Measurements from ENCODE around the gene ENG. TPM values are rescaled to one million over a fixed set of nuclear protein-coding genes. Genes with fewer than 3 reads are reported as not detected.

ENG gene
- total and polyA plus RNA-seq, 2 of the 8 experiments (the other 6 are each of a cell fraction or from before 2014, with no cell fraction given) = 1.8 to 4.4 TPM

GRCh38 chr9:127813686-127814226, 40.7 kb downstream of the ENG start:
- Histone ChIP-seq H3K23ac (ENCODE audit: insufficient read length) (no peak overlapping the region), H3K4ac (replicated peaks; ENCODE audit: insufficient read length, low read depth, low read length) (no peak overlapping the region), H3K79me2 (ENCODE audit: control insufficient read depth in 1 of 2, insufficient read depth in 2 of 2, low read length in 2 of 2) (no peaks in the 10 kb centered on the region), H3K27ac (ENCODE audit: low read depth, low read length) (no peak overlapping the region), H4K5ac (ENCODE audit: insufficient read length, low read depth, low read length) (no peak overlapping the region), H2AFZ (ENCODE audit: low read length) (no peak overlapping the region), H2AK5ac (ENCODE audit: low read depth, low read length) (no peak overlapping the region), H3K4me3 (ENCODE audit: extremely low read depth in 1 of 4, insufficient read depth in 2 of 4, low read depth in 3 of 4, low read length in 4 of 4) (no peak overlapping the region), H3K23me2 (ENCODE audit: low read depth, low read length) (peaks cover 2% of the 10 kb centered on the region; the same call in 1 of the 2 replicates), H3K56ac (replicated peaks; ENCODE audit: insufficient read length, low read depth, low read length) (no peak overlapping the region), H2BK12ac (ENCODE audit: low read depth, low read length) (no peak overlapping the region), H3K27me3 (replicated peaks in 1 of 4; ENCODE audit: control insufficient read depth in 3 of 4, extremely low read depth in 1 of 4, insufficient read depth in 3 of 4, low read length in 3 of 4) (no peaks in the 10 kb centered on the region), H4K8ac (ENCODE audit: extremely low read depth, insufficient read depth, low read length) (no peak overlapping the region), H4K91ac (replicated peaks; ENCODE audit: insufficient read length, low read length) (no peak overlapping the region), H4K20me1 (replicated peaks in 1 of 2; ENCODE audit: control insufficient read depth in 1 of 2, insufficient read depth in 2 of 2, low read length in 2 of 2) (peaks cover 0 to 19% of the 10 kb centered on the region in 2 experiments), H3K9me3 (ENCODE audit: insufficient read depth in 2 of 2, low read depth in 1 of 2, low read length in 1 of 2) (no peaks in the 10 kb centered on the region), H3K14ac (ENCODE audit: insufficient read length) (no peak overlapping the region), H3K36me3 (ENCODE audit: control insufficient read depth in 2 of 4, insufficient read depth in 4 of 4, low read length in 3 of 4) (peaks cover 10 to 23% (median 17%) of the 10 kb centered on the region in 4 experiments; a peak in 7 of 8 replicates), H2BK20ac (ENCODE audit: low read length) (no peak overlapping the region), H2BK120ac (replicated peaks; ENCODE audit: low read depth, low read length) (no peak overlapping the region), H3K18ac (ENCODE audit: extremely low read depth, low read length) (no peak overlapping the region), H3K4me1 (replicated peaks in 1 of 4; ENCODE audit: control insufficient read depth in 3 of 4, insufficient read depth in 4 of 4, low read length in 3 of 4) (peaks cover 0 to 8% (median 6%) of the 10 kb centered on the region in 4 experiments; a peak in 5 of 7 replicates), H3K4me2 (ENCODE audit: insufficient read depth in 1 of 2, low read depth in 2 of 2, low read length in 2 of 2) (no peak overlapping the region), H3K9ac (replicated peaks in 1 of 4; ENCODE audit: extremely low read depth in 1 of 4, low read depth in 3 of 4, low read length in 3 of 4) (no peak overlapping the region), H2BK5ac (ENCODE audit: low read depth, low read length) (no peak overlapping the region), H3K79me1 (ENCODE audit: low read depth, low read length) (0 out of 2 replicates have a peak, but pooled peaks cover 2% of the 10 kb centered on the region), H2BK15ac (ENCODE audit: low read length) (no peak overlapping the region)
- no peak for DNase-seq (ENCODE audit: low read depth in 1 of 2, low spot score in 2 of 2)
- FAIRE-seq = no peak
- 89% methylated on average over 9 of the region's 9 CpGs; no CpG with 5 or more reads in 1 of the 2 experiments for WGBS, 2 experiments (ENCODE audit: extremely low coverage in 1 of 2, insufficient coverage in 1 of 2, insufficient read length in 1 of 2, insufficient replicate concordance in 2 of 2, low coverage in 1 of 2, low lambda C conversion rate in 2 of 2, missing lambda C conversion rate in 1 of 2)
- ChIA-PET CTCF (ENCODE audit: partially characterized antibody) (interaction anchor here (0.6 to 4.5 kb wide), 5 partner anchors 10 to 89 kb away, joined by 4 to 19 read pairs (median 5); no protein-coding TSS in a partner anchor), POLR2A (ENCODE audit: partially characterized antibody) (interaction anchor here (0.7 to 6.7 kb wide), 5 partner anchors 11 to 89 kb away, joined by 3 to 34 read pairs (median 4); no protein-coding TSS in a partner anchor)
- TF ChIP-seq MAX (IDR thresholded peaks at IDR 0.05) (no peak), SRF (IDR thresholded peaks at IDR 0.05; ENCODE audit: low read depth, low read length) (no peak), SIX5 (IDR thresholded peaks at IDR 0.05; ENCODE audit: low read depth, low read length) (no peak), JUND (IDR thresholded peaks at IDR 0.05; ENCODE audit: low read length) (no peak), POU5F1 (IDR thresholded peaks at IDR 0.05; ENCODE audit: low read depth, low read length) (no peak), ASH2L (IDR thresholded peaks at IDR 0.05; ENCODE audit: low read length) (no peak), TAF7 (optimal IDR thresholded peaks at IDR 0.05; ENCODE audit: borderline replicate concordance, low read depth, low read length) (no peak), CREB1 (IDR thresholded peaks at IDR 0.05) (no peak), CHD2 (IDR thresholded peaks at IDR 0.05; ENCODE audit: low read length) (no peak), SAP30 (IDR thresholded peaks at IDR 0.05; ENCODE audit: insufficient read depth, insufficient replicate concordance, low read length) (no peak), USF2 (IDR thresholded peaks at IDR 0.05; ENCODE audit: low read length) (no peak), JUN (IDR thresholded peaks at IDR 0.05; ENCODE audit: low read depth, low read length) (no peak), NRF1 (IDR thresholded peaks at IDR 0.05; ENCODE audit: low read depth, low read length) (no peak)
